MM.1S (cell line): ENCODE data around the gene ATP2B2.

ENCODE experiments used
- CTCF ChIP-seq: fragments of 300-600 bp; sonication (generic); IDR thresholded peaks from 2 replicates; pipeline ENCODE4 v1.5.1; 2016; ENCODE audit warnings: antibody characterized with exemption, low read length, mixed read lengths
- EZH2 ChIP-seq: fragments of 300-600 bp; sonication (generic); optimal IDR thresholded peaks from 2 replicates; pipeline ENCODE3; 2017; ENCODE audit warnings: low read depth, mild to moderate bottlenecking, antibody characterized with exemption, low read length, mixed read lengths
- EZH2phosphoT487 ChIP-seq: fragments of 300-600 bp; sonication (generic); IDR thresholded peaks from 2 replicates; pipeline ENCODE4 v1.6.1; 2018; ENCODE audit warnings: antibody characterized with exemption, low read length

- TF ChIP-seq CTCF: no peak
- no peak for TF ChIP-seq EZH2phosphoT487
- no peak for TF ChIP-seq EZH2
Observed at GRCh38 chr3:10365791-10366190, 139.6 kb downstream of the ATP2B2 start.
